ENCODE results near the gene MAD1L1. TPM values are rescaled to one million over a fixed set of nuclear protein-coding genes. Genes with fewer than 3 reads are reported as not detected.
"Not testable (repeated sequence)": the region's sequence is repeated elsewhere in the genome, so short reads cannot be mapped to it uniquely, and the experiment has no call there.

The MAD1L1 gene
- polyA plus RNA-seq, 2 donors, result 18.0 to 24.9 TPM

GRCh38 chr7:1827521-1827981, 405.2 kb downstream of the MAD1L1 start:
- H3K27ac ChIP-seq (ENCODE audit: low read depth in 2 of 2, low read length in 1 of 2); H3K36me3 ChIP-seq (ENCODE audit: control insufficient read depth in 2 of 2, insufficient read depth in 2 of 2, low read length in 1 of 2); H3K27me3 ChIP-seq (ENCODE audit: control insufficient read depth in 1 of 2, insufficient read depth in 2 of 2, low read length in 2 of 2); H3K9me3 ChIP-seq (ENCODE audit: control insufficient read depth in 2 of 2, insufficient read depth in 1 of 2, low read depth in 1 of 2, low read length in 1 of 2); H3K4me1 ChIP-seq (ENCODE audit: control insufficient read depth in 2 of 2, insufficient read depth in 2 of 2, low read length in 1 of 2); H3K4me3 ChIP-seq (ENCODE audit: low read depth in 1 of 2, low read length in 2 of 2): not testable (repeated sequence)
- WGBS, 2 donors, result 86 to 90% methylated on average over 16 to 27 of the region's 27 CpGs

GRCh38 chr7:1826931-1827330, 405.8 kb downstream of the MAD1L1 start:
- H3K4me1 ChIP-seq (ENCODE audit: control insufficient read depth in 2 of 2, insufficient read depth in 2 of 2, low read length in 1 of 2); H3K4me3 ChIP-seq (ENCODE audit: low read depth in 1 of 2, low read length in 2 of 2); H3K27me3 ChIP-seq (ENCODE audit: control insufficient read depth in 1 of 2, insufficient read depth in 2 of 2, low read length in 2 of 2); H3K9me3 ChIP-seq (ENCODE audit: control insufficient read depth in 2 of 2, insufficient read depth in 1 of 2, low read depth in 1 of 2, low read length in 1 of 2); H3K27ac ChIP-seq (ENCODE audit: low read depth in 2 of 2, low read length in 1 of 2); H3K36me3 ChIP-seq (ENCODE audit: control insufficient read depth in 2 of 2, insufficient read depth in 2 of 2, low read length in 1 of 2): not testable (repeated sequence)
- WGBS, 2 donors, result 87 to 90% methylated on average over 19 to 20 of the region's 21 CpGs

DNA sequence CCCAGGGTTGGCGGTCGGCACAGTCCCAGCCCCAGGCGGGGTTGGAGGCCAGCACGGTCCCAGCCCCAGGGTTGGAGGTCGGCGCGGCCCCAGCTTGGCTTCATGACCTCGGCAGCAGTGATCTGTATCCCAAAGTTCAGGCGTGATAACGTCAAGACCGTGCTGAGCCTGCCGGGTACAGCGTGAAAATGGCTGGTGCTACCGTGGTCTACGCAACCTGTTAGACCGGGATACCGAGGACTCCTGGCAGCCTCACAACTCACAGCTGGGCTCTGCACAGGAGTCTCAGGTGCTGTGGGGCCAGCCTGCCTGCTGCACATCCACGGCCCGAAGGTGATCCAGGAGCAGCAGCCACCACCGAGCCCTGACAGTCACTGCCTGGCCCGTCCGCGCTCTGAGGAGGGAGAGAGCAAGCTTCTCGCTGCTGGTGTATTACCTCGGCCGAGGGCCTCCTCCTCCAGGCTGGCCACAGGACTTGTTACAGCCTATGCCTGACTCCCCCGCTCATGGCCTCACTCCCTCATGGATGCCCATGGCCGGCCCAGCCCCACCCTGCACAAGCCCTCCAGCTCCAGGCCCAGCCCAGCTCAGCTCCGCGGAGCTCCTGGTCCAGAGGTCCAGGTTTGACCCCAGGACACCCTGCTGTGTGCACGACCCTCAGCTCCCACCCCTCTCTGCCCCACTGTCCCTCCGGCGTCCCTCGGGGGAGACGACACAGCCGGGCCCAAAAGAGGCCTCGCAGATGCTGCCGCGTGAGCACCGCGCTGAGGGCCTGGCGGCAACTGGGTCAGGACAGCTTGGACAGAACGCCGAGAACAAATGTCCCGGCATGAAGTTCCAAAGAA, 406.6 kb downstream of the MAD1L1 start:
- 93 to 94% methylated on average over 44 to 45 of the region's 45 CpGs for WGBS, 2 donors

GRCh38 chr7:1825647-1825896, 407.2 kb downstream of the MAD1L1 start:
- not testable (repeated sequence) for H3K4me1 ChIP-seq (ENCODE audit: control insufficient read depth in 2 of 2, insufficient read depth in 2 of 2, low read length in 1 of 2); H3K27me3 ChIP-seq (ENCODE audit: control insufficient read depth in 1 of 2, insufficient read depth in 2 of 2, low read length in 2 of 2); H3K36me3 ChIP-seq (ENCODE audit: control insufficient read depth in 2 of 2, insufficient read depth in 2 of 2, low read length in 1 of 2); H3K4me3 ChIP-seq (ENCODE audit: low read depth in 1 of 2, low read length in 2 of 2); H3K27ac ChIP-seq (ENCODE audit: low read depth in 2 of 2, low read length in 1 of 2); H3K9me3 ChIP-seq (ENCODE audit: control insufficient read depth in 2 of 2, insufficient read depth in 1 of 2, low read depth in 1 of 2, low read length in 1 of 2)
- 92 to 94% methylated on average over 4 of the region's 4 CpGs for WGBS, 2 donors

More for the DNA sequence above, 406.6 kb downstream of the MAD1L1 start:
- H3K27ac ChIP-seq (ENCODE audit: low read depth in 2 of 2, low read length in 1 of 2), result no peak overlapping the region
- no peaks in the 10 kb centered on the region for H3K4me1 ChIP-seq (ENCODE audit: control insufficient read depth in 2 of 2, insufficient read depth in 2 of 2, low read length in 1 of 2)
- peaks cover 5 to 6% of the 10 kb centered on the region in 2 donors for H3K9me3 ChIP-seq (ENCODE audit: control insufficient read depth in 2 of 2, insufficient read depth in 1 of 2, low read depth in 1 of 2, low read length in 1 of 2)
- H3K4me3 ChIP-seq (ENCODE audit: low read depth in 1 of 2, low read length in 2 of 2), result no peak overlapping the region
- peaks cover 0 to 3% of the 10 kb centered on the region in 2 donors for H3K36me3 ChIP-seq (ENCODE audit: control insufficient read depth in 2 of 2, insufficient read depth in 2 of 2, low read length in 1 of 2)
- no peaks in the 10 kb centered on the region for H3K27me3 ChIP-seq (ENCODE audit: control insufficient read depth in 1 of 2, insufficient read depth in 2 of 2, low read length in 2 of 2)

DNA sequence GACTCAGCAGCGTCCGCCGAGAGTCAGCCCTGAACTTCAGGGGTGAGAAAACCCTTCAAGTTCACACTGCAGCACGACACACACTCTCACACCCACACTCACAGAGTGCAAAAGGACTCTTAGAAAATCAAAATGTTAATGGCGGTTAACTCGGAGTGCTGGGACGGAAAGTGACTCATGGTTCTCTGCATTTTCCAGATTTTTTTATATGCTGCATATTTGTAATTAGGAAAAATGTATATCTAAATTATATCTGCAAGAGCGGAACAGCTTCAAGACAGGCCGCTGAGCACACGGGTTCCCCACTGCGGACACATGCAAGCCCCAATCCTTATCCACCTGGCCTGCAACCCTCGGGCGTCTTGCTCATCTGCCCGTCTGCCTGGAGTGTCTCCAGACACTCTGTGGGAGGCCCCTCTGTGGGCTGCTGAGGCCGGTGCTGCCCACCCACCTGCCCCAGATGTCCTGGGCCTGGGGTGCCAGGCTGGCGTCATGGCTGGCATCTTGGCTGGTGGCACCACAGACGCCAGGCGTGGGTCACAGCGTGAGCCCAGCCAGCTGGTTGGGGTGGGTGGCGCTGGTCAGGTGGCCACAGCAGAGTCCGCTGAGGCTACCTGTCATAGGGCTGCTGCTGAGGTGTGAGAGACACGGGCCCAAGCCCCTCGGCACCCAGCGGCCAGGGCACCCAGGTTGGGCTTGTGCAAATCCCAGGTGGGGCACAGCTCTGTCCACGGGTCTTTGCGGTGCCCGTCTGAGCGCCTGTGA, 407.7 kb downstream of the MAD1L1 start:
- H3K9me3 ChIP-seq (ENCODE audit: control insufficient read depth in 2 of 2, insufficient read depth in 1 of 2, low read depth in 1 of 2, low read length in 1 of 2); H3K4me1 ChIP-seq (ENCODE audit: control insufficient read depth in 2 of 2, insufficient read depth in 2 of 2, low read length in 1 of 2); H3K36me3 ChIP-seq (ENCODE audit: control insufficient read depth in 2 of 2, insufficient read depth in 2 of 2, low read length in 1 of 2); H3K27ac ChIP-seq (ENCODE audit: low read depth in 2 of 2, low read length in 1 of 2); H3K27me3 ChIP-seq (ENCODE audit: control insufficient read depth in 1 of 2, insufficient read depth in 2 of 2, low read length in 2 of 2); H3K4me3 ChIP-seq (ENCODE audit: low read depth in 1 of 2, low read length in 2 of 2): not testable (repeated sequence)
- WGBS, 2 donors, result 86 to 93% methylated on average over 26 to 28 of the region's 28 CpGs

DNA sequence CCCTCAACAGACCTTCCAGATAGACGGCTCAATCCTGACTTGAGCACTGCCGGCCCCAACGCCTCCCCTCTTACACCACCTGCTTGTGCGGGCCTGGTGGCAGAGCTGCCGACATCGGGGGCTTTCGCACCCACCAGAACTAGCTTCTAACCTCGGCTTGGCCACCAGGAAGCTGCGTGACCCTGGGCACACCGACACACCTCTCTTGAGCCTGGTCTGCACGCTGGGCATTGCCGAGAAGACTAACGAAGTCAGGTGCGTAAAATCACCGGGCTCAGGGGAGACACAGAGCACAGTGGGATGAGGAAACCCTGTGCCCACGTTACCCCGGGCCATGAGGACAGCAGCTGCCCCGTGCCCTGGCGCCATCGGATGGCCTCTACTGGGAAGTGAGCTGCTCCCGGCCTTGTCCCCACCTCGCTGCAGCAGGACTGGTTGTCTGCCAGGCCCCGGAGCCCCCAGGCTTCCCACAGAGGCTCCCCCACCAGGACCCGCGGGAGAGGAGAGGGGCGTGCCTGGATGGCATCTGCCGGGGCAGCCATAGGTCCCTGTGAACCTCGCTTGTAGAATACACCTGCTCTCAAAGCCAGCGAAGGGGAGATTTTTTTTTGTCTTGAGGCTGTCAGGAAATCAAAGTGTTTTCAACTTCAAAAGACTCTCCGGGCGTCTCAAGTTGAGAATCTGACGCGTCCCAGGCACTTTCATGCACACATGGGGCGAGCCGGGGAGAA, 408.4 kb downstream of the MAD1L1 start:
- 83 to 87% methylated on average over 30 to 35 of the region's 35 CpGs for WGBS, 2 donors
- not testable (repeated sequence) for H3K9me3 ChIP-seq (ENCODE audit: control insufficient read depth in 2 of 2, insufficient read depth in 1 of 2, low read depth in 1 of 2, low read length in 1 of 2); H3K4me1 ChIP-seq (ENCODE audit: control insufficient read depth in 2 of 2, insufficient read depth in 2 of 2, low read length in 1 of 2); H3K27me3 ChIP-seq (ENCODE audit: control insufficient read depth in 1 of 2, insufficient read depth in 2 of 2, low read length in 2 of 2); H3K36me3 ChIP-seq (ENCODE audit: control insufficient read depth in 2 of 2, insufficient read depth in 2 of 2, low read length in 1 of 2); H3K27ac ChIP-seq (ENCODE audit: low read depth in 2 of 2, low read length in 1 of 2); H3K4me3 ChIP-seq (ENCODE audit: low read depth in 1 of 2, low read length in 2 of 2)

DNA sequence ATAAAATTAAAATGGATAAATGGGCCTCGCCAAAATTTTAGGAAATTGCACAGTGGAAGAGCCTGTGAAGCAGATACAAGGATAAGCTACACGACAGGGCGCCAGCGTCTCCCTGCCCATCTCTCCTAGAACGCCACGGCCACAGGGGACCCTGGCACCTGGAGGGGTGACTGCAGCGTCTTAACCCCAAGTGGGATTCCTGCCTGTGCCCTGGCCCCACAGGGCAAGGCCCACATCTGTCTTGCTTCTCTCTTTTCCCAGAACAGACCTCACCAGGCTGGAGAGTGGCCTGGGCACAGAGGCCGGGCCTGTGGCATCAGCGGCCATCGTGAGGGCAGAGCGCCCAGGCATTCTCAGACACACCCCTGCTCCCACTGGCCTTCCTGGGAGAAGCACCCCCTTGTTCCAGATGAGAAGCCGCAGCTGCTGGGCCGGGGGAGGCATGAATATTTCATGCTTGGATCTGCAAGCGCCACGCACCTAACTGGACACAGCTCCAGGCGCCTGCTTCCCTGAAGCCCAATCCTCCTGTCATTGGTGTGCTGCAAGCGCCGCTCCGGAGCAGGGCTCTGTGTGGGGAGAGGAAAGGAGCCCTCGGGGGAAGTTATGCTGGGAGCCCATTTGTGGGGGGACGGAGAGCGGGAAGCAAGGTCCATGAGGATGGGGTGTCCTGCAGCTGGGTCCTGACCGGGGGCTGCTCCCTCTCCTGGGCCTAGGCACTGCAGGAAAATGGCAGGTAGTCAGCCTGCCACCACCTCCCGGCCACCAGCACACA, 409.2 kb downstream of the MAD1L1 start:
- no peaks in the 10 kb centered on the region for H3K9me3 ChIP-seq (ENCODE audit: control insufficient read depth in 2 of 2, insufficient read depth in 1 of 2, low read depth in 1 of 2, low read length in 1 of 2)
- no peaks in the 10 kb centered on the region for H3K27me3 ChIP-seq (ENCODE audit: control insufficient read depth in 1 of 2, insufficient read depth in 2 of 2, low read length in 2 of 2)
- H3K4me3 ChIP-seq (ENCODE audit: low read depth in 1 of 2, low read length in 2 of 2), result no peak overlapping the region
- 95 to 96% methylated on average over 24 of the region's 24 CpGs for WGBS, 2 donors
- no peak overlapping the region for H3K27ac ChIP-seq (ENCODE audit: low read depth in 2 of 2, low read length in 1 of 2)
- H3K4me1 ChIP-seq (ENCODE audit: control insufficient read depth in 2 of 2, insufficient read depth in 2 of 2, low read length in 1 of 2), result no peaks in the 10 kb centered on the region
- peaks cover 0 to 3% of the 10 kb centered on the region in 2 donors for H3K36me3 ChIP-seq (ENCODE audit: control insufficient read depth in 2 of 2, insufficient read depth in 2 of 2, low read length in 1 of 2)

DNA sequence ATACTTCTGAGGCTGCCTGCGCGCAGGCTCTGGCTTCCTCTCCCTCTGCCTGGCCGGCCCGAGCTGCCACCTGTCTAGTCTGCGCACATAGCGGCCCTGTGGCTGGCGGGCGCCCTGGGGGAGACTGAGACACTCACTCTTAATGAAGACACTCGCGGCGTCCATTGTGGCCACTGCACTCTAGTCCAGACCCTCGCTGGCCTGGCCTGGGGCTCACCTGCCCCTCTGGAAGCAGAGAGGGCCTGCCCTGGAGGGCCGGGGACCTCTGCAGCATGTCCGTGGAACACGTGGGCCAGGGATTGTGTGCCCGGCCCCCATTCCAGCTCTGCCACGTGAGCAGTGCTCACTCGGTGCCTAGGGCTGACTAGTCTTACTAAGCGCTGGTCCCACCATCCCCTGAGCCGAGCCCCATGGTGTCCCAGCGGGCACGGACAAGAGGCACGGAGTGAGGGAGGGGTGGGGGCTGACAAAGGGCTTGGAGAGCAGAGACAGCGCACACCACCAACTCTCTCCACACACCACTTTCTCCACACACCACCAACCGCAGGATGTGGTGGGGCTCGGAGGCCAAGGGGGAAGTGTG, 413.4 kb downstream of the MAD1L1 start:
- 76 to 82% methylated on average over 26 of the region's 26 CpGs for WGBS, 2 donors
- no peaks in the 10 kb centered on the region for H3K36me3 ChIP-seq (ENCODE audit: control insufficient read depth in 2 of 2, insufficient read depth in 2 of 2, low read length in 1 of 2)
- H3K4me1 ChIP-seq (ENCODE audit: control insufficient read depth in 2 of 2, insufficient read depth in 2 of 2, low read length in 1 of 2), result no peaks in the 10 kb centered on the region

More for the DNA sequence above, 413.4 kb downstream of the MAD1L1 start:
- Histone ChIP-seq H3K9me3 (ENCODE audit: control insufficient read depth in 2 of 2, insufficient read depth in 1 of 2, low read depth in 1 of 2, low read length in 1 of 2) (no peaks in the 10 kb centered on the region), H3K27ac (ENCODE audit: low read depth in 2 of 2, low read length in 1 of 2) (no peak overlapping the region), H3K27me3 (ENCODE audit: control insufficient read depth in 1 of 2, insufficient read depth in 2 of 2, low read length in 2 of 2) (no peaks in the 10 kb centered on the region), H3K4me3 (ENCODE audit: low read depth in 1 of 2, low read length in 2 of 2) (no peak overlapping the region)

Measured in esophagus (tissue), 2 donors.